CD4-positive, alpha-beta memory T cell (primary cell): Measurements from ENCODE around the gene MRPL30. TPM values are rescaled to one million over a fixed set of nuclear protein-coding genes. Genes with fewer than 3 reads are reported as not detected.
A peak's percentile ranks its signal among the peaks of the same experiment; 100 is the strongest.

ENCODE experiments used
- CTCF ChIA-PET: fragments of 350-600 bp; sonication (Branson Sonifier 250); formaldehyde crosslinking; loops from one replicate; lab custom pipeline; 2021; ENCODE audit warnings: inconsistent platforms; ENCODE audit not compliant: partially characterized antibody; lab: Charles Lee
- POLR2A ChIA-PET: fragments of 350-600 bp; sonication (Branson Sonifier 250); formaldehyde crosslinking; loops from one replicate; lab custom pipeline; 2021; ENCODE audit not compliant: partially characterized antibody; lab: Charles Lee
- DNase-seq, 5 donors: peaks; one replicate each; pipeline versions ENCODE4 v3.0.0 to v3.0.0-alpha.2; 2020 to 2022; ENCODE audit warnings: mixed read lengths in 1 of 5
- H3K27ac ChIP-seq: one replicate; pipeline ENCODE4 v1.7.0; 2013; ENCODE audit warnings: low read depth, low read length
- H3K27me3 ChIP-seq: 2 replicates; pipeline ENCODE4 v1.7.0; 2013; ENCODE audit warnings: mild to moderate bottlenecking, low read length, moderate library complexity; ENCODE audit not compliant: insufficient read depth
- H3K36me3 ChIP-seq: 2 replicates; pipeline ENCODE4 v1.7.0; 2013; ENCODE audit warnings: mild to moderate bottlenecking, low read length, moderate library complexity; ENCODE audit not compliant: insufficient read depth
- H3K4me1 ChIP-seq: 2 replicates; pipeline ENCODE4 v1.7.0; 2013; ENCODE audit warnings: mild to moderate bottlenecking, low read length, moderate library complexity; ENCODE audit not compliant: insufficient read depth
- H3K4me3 ChIP-seq, 2 donors: one replicate each; pipeline ENCODE4 v1.7.0; 2013; ENCODE audit warnings: low read length in 2 of 2, mild to moderate bottlenecking in 1 of 2
- H3K9me3 ChIP-seq, 2 donors: one replicate each; pipeline ENCODE4 v1.7.0; 2013; ENCODE audit warnings: low read length in 2 of 2, control low read depth in 1 of 2; ENCODE audit not compliant: control insufficient read depth in 1 of 2
- H3K27ac Mint-ChIP-seq, 7 donors: one replicate each; pipeline ENCODE4 v1.8.0; 2020 to 2021; ENCODE audit warnings: mixed read lengths in 7 of 7, mild to moderate bottlenecking in 6 of 7, inconsistent platforms in 3 of 7, moderate library complexity in 3 of 7
- H3K27me3 Mint-ChIP-seq, 2 donors: one replicate each; pipeline ENCODE4 v1.8.0; 2020 to 2021; ENCODE audit warnings: mixed read lengths in 2 of 2
- H3K36me3 Mint-ChIP-seq, 2 donors: one replicate each; pipeline ENCODE4 v1.8.0; 2020 to 2021; ENCODE audit warnings: mixed read lengths in 2 of 2, inconsistent platforms in 1 of 2, mild to moderate bottlenecking in 1 of 2
- H3K4me1 Mint-ChIP-seq, 4 donors: one replicate each; pipeline ENCODE4 v1.8.0; 2020 to 2021; ENCODE audit warnings: mixed read lengths in 4 of 4, mild to moderate bottlenecking in 1 of 4
- H3K4me3 Mint-ChIP-seq, 8 donors: one replicate each; pipeline ENCODE4 v1.8.0; 2020 to 2021; ENCODE audit warnings: mixed read lengths in 8 of 8, mild to moderate bottlenecking in 7 of 8, moderate library complexity in 6 of 8, inconsistent platforms in 3 of 8
- H3K9me3 Mint-ChIP-seq, 8 donors: one replicate each; pipeline ENCODE4 v1.8.0; 2020 to 2021; ENCODE audit warnings: mixed read lengths in 8 of 8, mild to moderate bottlenecking in 5 of 8, inconsistent platforms in 3 of 8, moderate library complexity in 1 of 8
- intact Hi-C: fragments of 100-400 bp; cut with micrococcal nuclease; formaldehyde crosslinking; loops from one replicate; pipeline ENCODE4 v1.15.1; 2023
- polyA plus RNA-seq, 2 donors: library from polyadenylated mRNA; unstranded; fragments of 300-500 nt; fragmentation: Illumina TruSeq; gene quantifications; one replicate each; pipeline ENCODE4 v1.2.3, GENCODE V29; 2021
- total RNA-seq, 2 experiments: library from RNA; stranded (reverse); gene quantifications; one replicate each; pipeline ENCODE4 v1.2.3, GENCODE V29; 2021

MRPL30 gene
- total and polyA plus RNA-seq, 4 experiments from 2014 or later: 12.4 to 22.7 (median 18.6) TPM

DNA sequence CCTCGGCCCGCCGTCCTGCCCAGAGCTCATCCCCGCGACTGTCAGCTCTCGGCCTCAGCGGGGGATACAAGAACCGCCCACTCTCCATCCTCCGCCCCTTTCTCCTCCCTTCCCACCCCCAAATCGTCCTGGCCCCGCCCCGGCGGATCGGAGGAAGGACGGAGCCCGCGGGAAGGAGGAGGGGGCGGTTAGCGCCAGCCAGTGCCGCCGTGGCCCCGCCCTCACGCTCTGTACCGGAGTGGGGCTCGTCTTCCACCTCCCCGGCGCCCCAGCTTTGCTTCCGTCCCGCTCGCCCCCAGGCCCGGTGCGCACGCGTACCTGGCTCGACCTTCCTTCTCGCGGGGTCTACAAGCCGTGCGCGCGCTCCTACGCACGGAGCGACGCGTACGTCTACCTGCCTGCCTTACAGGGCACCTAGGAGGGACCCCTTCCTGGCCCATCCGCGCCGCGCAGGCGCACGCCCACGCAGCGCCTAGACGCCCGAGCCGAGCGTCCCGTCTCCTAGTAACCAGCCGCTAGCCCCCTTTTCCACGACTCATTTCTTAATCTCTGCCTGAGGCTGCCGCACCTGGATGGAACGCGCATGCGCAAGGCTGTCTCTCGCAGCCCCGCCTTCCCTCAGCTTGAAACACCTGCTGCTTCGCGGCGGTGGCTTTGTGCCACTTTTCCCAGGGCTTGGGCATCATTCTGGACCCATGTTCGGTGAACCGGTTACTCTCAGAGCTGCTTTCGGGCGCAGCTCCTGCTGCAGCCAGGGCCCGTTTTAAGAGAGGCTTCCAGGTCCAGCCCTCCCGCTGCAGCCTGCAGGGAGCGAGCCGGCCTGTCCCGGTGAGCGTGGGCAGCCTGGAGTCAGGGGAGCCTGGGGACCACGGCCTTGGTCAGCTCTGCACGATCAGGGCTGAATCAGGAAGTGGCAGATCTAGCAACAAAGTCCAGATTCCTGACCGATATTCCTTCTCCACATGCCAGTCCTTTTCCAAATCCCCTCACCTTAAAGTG lies 39.6 kb upstream of the MRPL30 start, which contains the start of gene C2orf15:
C2orf15 (plus strand) TSS at position 598 of the 999 bp plus-strand sequence. CDS start 8,852 bp downstream, outside the sequence.
- CTCF ChIA-PET: interaction anchor here (0.8 to 3.2 kb wide), 8 partner anchors 10 to 196 kb away, joined by 3 to 20 read pairs (median 4); partner anchors contain the start of genes EIF5B, LIPT1, MITD1 and MRPL30
- Histone ChIP-seq H3K27me3 (no peaks in the 10 kb centered on the region), H3K4me3 (peak within 1 kb of the TSS; percentile 50 to 97), H3K36me3 (no peaks in the 10 kb centered on the region), H3K4me1 (peaks cover 18% of the 10 kb centered on the region), H3K9me3 (no peaks in the 10 kb centered on the region), H3K27ac (peak within 1 kb of the TSS; percentile 86)
- peak; percentile 97 to 98 (median 97) for DNase-seq
- no peaks in the 10 kb centered on the region for H3K27me3 Mint-ChIP-seq
- peak within 1 kb of the TSS; percentile 96 to 99 (median 98) for H3K27ac Mint-ChIP-seq
- H3K4me1 Mint-ChIP-seq: peaks cover 11 to 31% (median 17%) of the 10 kb centered on the region in 4 donors
- intact Hi-C loops: loop anchor here (1.0 to 2.0 kb wide), 5 partner anchors 13 to 349 kb away; partner anchors contain the start of genes LIPT1, MITD1, MRPL30 and REV1
- H3K4me3 Mint-ChIP-seq: peak within 1 kb of the TSS; percentile 93 to 99 (median 96)
- peaks cover 11 to 12% of the 10 kb centered on the region in 2 donors for H3K36me3 Mint-ChIP-seq
- POLR2A ChIA-PET: interaction anchor here (0.5 to 2.6 kb wide), 22 partner anchors 8 to 1145 kb away, joined by 3 to 112 read pairs (median 4); partner anchors contain the start of genes COA5, EIF5B, LIPT1 and MITD1
- peaks cover 0 to 7% (median 0%) of the 10 kb centered on the region in 8 donors for H3K9me3 Mint-ChIP-seq

DNA sequence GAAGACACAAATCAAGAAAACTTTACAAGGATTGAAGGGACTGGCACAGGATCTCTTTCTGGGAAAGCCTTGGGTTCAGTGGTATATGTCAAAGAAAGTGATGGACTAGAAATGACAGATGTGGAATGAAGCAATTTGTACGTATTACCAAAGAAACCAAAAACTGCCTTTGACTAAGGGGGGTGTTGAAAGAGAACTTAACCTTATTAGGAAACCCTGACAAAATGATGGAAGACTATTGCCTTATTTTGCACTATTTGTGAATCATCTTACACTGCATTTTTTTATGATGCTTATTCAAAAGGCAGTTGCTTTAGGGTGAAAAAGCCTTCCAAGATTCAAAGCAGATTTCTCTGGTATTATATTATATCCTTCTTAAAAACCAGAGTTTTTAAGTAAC lies 30.3 kb upstream of the MRPL30 start:
- DNase-seq: no peak
- H3K4me3 Mint-ChIP-seq: no peak overlapping the region
- no peaks in the 10 kb centered on the region for H3K36me3 ChIP-seq
- H3K4me1 Mint-ChIP-seq: peaks cover 0 to 19% (median 12%) of the 10 kb centered on the region in 4 donors
- H3K4me3 ChIP-seq: no peak overlapping the region
- H3K4me1 ChIP-seq: peaks cover 16% of the 10 kb centered on the region
- H3K27ac ChIP-seq: no peak overlapping the region
- no peaks in the 10 kb centered on the region for H3K9me3 ChIP-seq
- H3K9me3 Mint-ChIP-seq: no peaks in the 10 kb centered on the region
- intact Hi-C loops: loop anchor here (10.0 kb wide), 1 partner anchor 1156 kb away; the partner anchor contains the start of gene TMEM131
- H3K36me3 Mint-ChIP-seq: peaks cover 0 to 16% of the 10 kb centered on the region in 2 donors
- ChIA-PET POLR2A (interaction anchor here (1.3 kb wide), 1 partner anchor 9 kb away, joined by 7 read pairs; the partner anchor contains the start of gene C2orf15), CTCF (interaction anchor here (2.2 kb wide), 1 partner anchor 9 kb away, joined by 4 read pairs; the partner anchor contains the start of gene C2orf15)
- no peaks in the 10 kb centered on the region for H3K27me3 Mint-ChIP-seq
- no peak overlapping the region for H3K27ac Mint-ChIP-seq
- no peaks in the 10 kb centered on the region for H3K27me3 ChIP-seq

DNA sequence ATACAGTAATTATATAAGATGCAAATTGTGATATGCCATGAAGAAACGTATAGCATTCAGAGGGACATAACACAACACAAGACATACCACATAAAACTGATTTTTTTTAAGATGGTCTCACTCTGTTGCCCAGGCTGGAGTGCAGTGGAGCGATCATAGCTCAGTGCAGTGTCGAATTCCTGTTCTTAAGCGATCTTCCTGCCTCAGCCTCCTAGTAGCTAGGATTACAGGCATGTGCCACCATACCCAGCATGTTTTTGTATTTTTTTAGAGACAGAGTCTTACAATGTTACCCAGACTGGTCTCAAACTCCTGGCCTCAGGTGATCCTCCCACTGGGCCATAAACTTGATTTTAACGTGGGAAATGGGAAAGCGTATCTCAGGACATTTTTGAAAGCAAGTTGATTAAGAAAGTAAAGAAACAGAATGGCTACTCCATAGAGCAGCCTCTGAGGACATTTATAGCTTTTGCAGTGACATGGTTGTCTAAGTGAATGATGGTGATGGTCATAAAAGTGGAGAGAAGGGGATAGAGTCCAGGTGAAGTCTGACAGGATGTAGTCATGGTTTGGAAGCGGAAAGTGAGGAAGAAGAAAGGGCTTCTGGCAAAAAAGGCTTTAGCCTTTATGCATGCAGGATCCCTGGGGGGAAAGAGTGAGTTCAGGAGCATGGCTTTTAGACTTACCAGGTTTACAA lies 28.6 kb upstream of the MRPL30 start:
- peaks cover 25% of the 10 kb centered on the region for H3K4me1 ChIP-seq
- H3K27me3 ChIP-seq: no peaks in the 10 kb centered on the region
- no peak for DNase-seq
- ChIA-PET POLR2A (interaction anchor here (6.2 kb wide), 1 partner anchor 11 kb away, joined by 112 read pairs; the partner anchor contains the start of gene C2orf15), CTCF (interaction anchor here (2.2 kb wide), 1 partner anchor 11 kb away, joined by 4 read pairs; the partner anchor contains the start of gene C2orf15)
- H3K27ac ChIP-seq: no peak overlapping the region
- peaks cover 5 to 28% of the 10 kb centered on the region in 2 donors for H3K36me3 Mint-ChIP-seq
- H3K4me1 Mint-ChIP-seq: peaks cover 0 to 31% (median 27%) of the 10 kb centered on the region in 4 donors
- intact Hi-C loops: loop anchor here (10.0 kb wide), 1 partner anchor 1158 kb away; the partner anchor contains the start of gene TMEM131
- no peak overlapping the region for H3K27ac Mint-ChIP-seq
- H3K4me3 Mint-ChIP-seq: no peak overlapping the region
- H3K4me3 ChIP-seq: no peak overlapping the region
- no peaks in the 10 kb centered on the region for H3K36me3 ChIP-seq
- H3K27me3 Mint-ChIP-seq: no peaks in the 10 kb centered on the region
- H3K9me3 ChIP-seq: no peaks in the 10 kb centered on the region
- H3K9me3 Mint-ChIP-seq: no peaks in the 10 kb centered on the region

GRCh38 chr2:99153921-99154604 lies 26.9 kb upstream of the MRPL30 start:
- intact Hi-C loops: loop anchor here (1.0 to 10.0 kb wide), 2 partner anchors 13 to 1159 kb away; partner anchors contain the start of genes C2orf15 and TMEM131
- peaks cover 18 to 35% of the 10 kb centered on the region in 2 donors for H3K36me3 Mint-ChIP-seq

GRCh38 chr2:99154643-99155536 lies 26.1 kb upstream of the MRPL30 start, which contains the start of the genes LIPT1 and TSGA10:
TSS of gene LIPT1 (plus strand) at chr2:99154967. CDS start at chr2:99161958, 6,991 bp downstream.
TSS of gene TSGA10 (minus strand) at chr2:99154942. CDS start at chr2:99109439, 45,503 bp downstream.
- peak; percentile 90 to 92 (median 91) for DNase-seq
- Mint-ChIP-seq H3K36me3 (peaks cover 24 to 43% of the 10 kb centered on the region in 2 donors), H3K9me3 (no peaks in the 10 kb centered on the region), H3K27me3 (no peaks in the 10 kb centered on the region), H3K4me1 (peaks cover 10 to 43% (median 39%) of the 10 kb centered on the region in 4 donors), H3K27ac (peak within 1 kb of the TSS in 1 of 7 donors; percentile 100), H3K4me3 (peak within 1 kb of the TSS in 3 of 8 donors; percentile 91 to 99 (median 96))
- peak within 1 kb of the TSS; percentile 97 for H3K27ac ChIP-seq
- ChIA-PET POLR2A (interaction anchor here (0.6 to 6.2 kb wide), 18 partner anchors 10 to 1509 kb away, joined by 3 to 112 read pairs (median 5); partner anchors contain the start of genes ACTR1B, C2orf15, COX5B and EIF5B), CTCF (interaction anchor here (1.0 to 3.2 kb wide), 5 partner anchors 12 to 182 kb away, joined by 4 to 20 read pairs (median 7); partner anchors contain the start of genes C2orf15, EIF5B, MITD1 and MRPL30)
- intact Hi-C loops: loop anchor here (1.0 to 10.0 kb wide), 5 partner anchors 14 to 1160 kb away; partner anchors contain the start of genes C2orf15, EIF5B, MITD1 and MRPL30
- peaks cover 6% of the 10 kb centered on the region for H3K36me3 ChIP-seq
- H3K4me1 ChIP-seq: peaks cover 25% of the 10 kb centered on the region
- H3K27me3 ChIP-seq: no peaks in the 10 kb centered on the region
- no peaks in the 10 kb centered on the region for H3K9me3 ChIP-seq
- H3K4me3 ChIP-seq: peak within 1 kb of the TSS; percentile 78 to 89

More at GRCh38 chr2:99153921-99154604, 26.9 kb upstream of the MRPL30 start:
- H3K4me3 ChIP-seq: peak overlapping the region; percentile 78 to 83
- no peaks in the 10 kb centered on the region for H3K9me3 Mint-ChIP-seq
- H3K4me3 Mint-ChIP-seq: peak overlapping the region in 3 of 8 donors; percentile 91 to 99 (median 96)
- H3K9me3 ChIP-seq: no peaks in the 10 kb centered on the region
- H3K27me3 ChIP-seq: no peaks in the 10 kb centered on the region
- peak overlapping the region in 1 of 7 donors; percentile 100 for H3K27ac Mint-ChIP-seq
- peak overlapping the region; percentile 97 for H3K27ac ChIP-seq
- no peaks in the 10 kb centered on the region for H3K36me3 ChIP-seq
- H3K4me1 ChIP-seq: peaks cover 25% of the 10 kb centered on the region
- no peaks in the 10 kb centered on the region for H3K27me3 Mint-ChIP-seq
- peaks cover 5 to 38% (median 34%) of the 10 kb centered on the region in 4 donors for H3K4me1 Mint-ChIP-seq
- POLR2A ChIA-PET: interaction anchor here (0.6 to 6.2 kb wide), 15 partner anchors 9 to 1508 kb away, joined by 3 to 112 read pairs (median 5); partner anchors contain the start of genes C2orf15, COX5B, EIF5B and MITD1
- CTCF ChIA-PET: interaction anchor here (0.8 to 3.2 kb wide), 4 partner anchors 13 to 183 kb away, joined by 3 to 20 read pairs (median 6); partner anchors contain the start of genes C2orf15, EIF5B and TXNDC9
- DNase-seq: peak in 1 of 5 donors; percentile 4
